Measurements from ENCODE around the gene KCNK18.
"Not testable (repeated sequence)": the region's sequence is repeated elsewhere in the genome, so short reads cannot be mapped to it uniquely, and the experiment has no call there.

KCNK18 gene

GRCh38 chr10:117222552-117222951 is 25.3 kb downstream of the KCNK18 start:
- no peak for DNase-seq (ENCODE audit: low read depth)

- DNase-seq (ENCODE audit: low read depth) = no peak
These were observed 25.8 kb downstream of the KCNK18 start for GRCh38 chr10:117222976-117223692.

- DNase-seq (ENCODE audit: low read depth) = no peak
These were observed 26.6 kb downstream of the KCNK18 start for GRCh38 chr10:117223693-117224430.

GRCh38 chr10:117224881-117225280 is 27.6 kb downstream of the KCNK18 start:
- DNase-seq (ENCODE audit: low read depth) = no peak

- DNase-seq (ENCODE audit: low read depth) = no peak
These were observed 29.6 kb downstream of the KCNK18 start for GRCh38 chr10:117226813-117227451.

- no peak for DNase-seq (ENCODE audit: low read depth)
These were observed 30.9 kb downstream of the KCNK18 start for GRCh38 chr10:117228210-117228609.

- DNase-seq (ENCODE audit: low read depth) = not testable (repeated sequence)
These were observed 32.8 kb downstream of the KCNK18 start for GRCh38 chr10:117230107-117230506.

GRCh38 chr10:117237401-117237991 is 40.2 kb downstream of the KCNK18 start:
- no peak for DNase-seq (ENCODE audit: low read depth)

GRCh38 chr10:117239051-117239450 is 41.8 kb downstream of the KCNK18 start:
- DNase-seq (ENCODE audit: low read depth) = no peak

GRCh38 chr10:117239721-117240620 is 42.7 kb downstream of the KCNK18 start:
- DNase-seq (ENCODE audit: low read depth) = no peak

- no peak for DNase-seq (ENCODE audit: low read depth)
These were observed 43.6 kb downstream of the KCNK18 start, which contains the start of gene SLC18A2 for GRCh38 chr10:117240621-117241529. SLC18A2 (plus strand) TSS chr10:117241114; CDS start chr10:117241694, 580 bp downstream.

GRCh38 chr10:117241541-117242462 is 44.5 kb downstream of the KCNK18 start:
- no peak for DNase-seq (ENCODE audit: low read depth)

- DNase-seq (ENCODE audit: low read depth) = no peak
These were observed 45.2 kb downstream of the KCNK18 start for GRCh38 chr10:117242463-117242832.

GRCh38 chr10:117246997-117247671 is 49.8 kb downstream of the KCNK18 start:
- DNase-seq (ENCODE audit: low read depth) = no peak

GRCh38 chr10:117248750-117249465 is 51.6 kb downstream of the KCNK18 start:
- DNase-seq (ENCODE audit: low read depth) = no peak

GRCh38 chr10:117249493-117250093 is 52.3 kb downstream of the KCNK18 start:
- no peak for DNase-seq (ENCODE audit: low read depth)

GRCh38 chr10:117250411-117250810 is 53.1 kb downstream of the KCNK18 start:
- no peak for DNase-seq (ENCODE audit: low read depth)

GRCh38 chr10:117253908-117254307 is 56.6 kb downstream of the KCNK18 start:
- DNase-seq (ENCODE audit: low read depth) = no peak
